PC-9 (cell line): Measurements from ENCODE around the gene SERPING1.

Source experiments
- EZH2 ChIP-seq: fragments of 200-600 bp; sonication (generic); IDR thresholded peaks from 2 replicates; pipeline ENCODE4 v1.8.0; 2017; ENCODE audit warnings: antibody characterized with exemption, low read depth
- TF ChIP-seq, protein P1 (sequence below): fragments of 200-600 bp; sonication (generic); conservative IDR thresholded peaks from 2 replicates; pipeline ENCODE4 v1.6.1; 2017; ENCODE audit warnings: mixed run types, antibody characterized with exemption, mild to moderate bottlenecking, moderate library complexity

DNA sequence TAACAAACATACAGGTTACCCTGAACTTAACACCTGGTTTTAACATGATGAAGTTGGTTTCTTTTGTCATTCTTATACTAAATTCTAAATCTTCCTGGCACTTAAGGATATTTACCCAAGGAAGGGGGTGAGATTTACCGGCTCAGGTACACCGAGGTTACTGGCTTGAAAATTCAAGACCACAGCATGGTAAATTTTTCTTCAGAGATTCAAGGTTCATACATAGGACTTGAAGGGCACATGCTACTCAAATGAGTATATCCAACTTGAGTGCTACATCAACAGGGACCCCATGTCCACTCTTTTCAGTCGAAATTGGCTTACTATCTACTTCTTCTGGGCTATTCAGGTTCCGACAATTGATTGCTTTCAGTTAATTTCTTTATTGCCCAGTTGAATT, 12.7 kb downstream of the SERPING1 start:
- TF ChIP-seq, protein P1, sequence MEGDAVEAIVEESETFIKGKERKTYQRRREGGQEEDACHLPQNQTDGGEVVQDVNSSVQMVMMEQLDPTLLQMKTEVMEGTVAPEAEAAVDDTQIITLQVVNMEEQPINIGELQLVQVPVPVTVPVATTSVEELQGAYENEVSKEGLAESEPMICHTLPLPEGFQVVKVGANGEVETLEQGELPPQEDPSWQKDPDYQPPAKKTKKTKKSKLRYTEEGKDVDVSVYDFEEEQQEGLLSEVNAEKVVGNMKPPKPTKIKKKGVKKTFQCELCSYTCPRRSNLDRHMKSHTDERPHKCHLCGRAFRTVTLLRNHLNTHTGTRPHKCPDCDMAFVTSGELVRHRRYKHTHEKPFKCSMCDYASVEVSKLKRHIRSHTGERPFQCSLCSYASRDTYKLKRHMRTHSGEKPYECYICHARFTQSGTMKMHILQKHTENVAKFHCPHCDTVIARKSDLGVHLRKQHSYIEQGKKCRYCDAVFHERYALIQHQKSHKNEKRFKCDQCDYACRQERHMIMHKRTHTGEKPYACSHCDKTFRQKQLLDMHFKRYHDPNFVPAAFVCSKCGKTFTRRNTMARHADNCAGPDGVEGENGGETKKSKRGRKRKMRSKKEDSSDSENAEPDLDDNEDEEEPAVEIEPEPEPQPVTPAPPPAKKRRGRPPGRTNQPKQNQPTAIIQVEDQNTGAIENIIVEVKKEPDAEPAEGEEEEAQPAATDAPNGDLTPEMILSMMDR: no peak
- TF ChIP-seq EZH2: no peak
